HUES64 (cell line): Measurements from ENCODE around the gene EPS8.

Source experiments
- H3K27ac ChIP-seq: 2 replicates; pipeline ENCODE4 v1.7.0; 2013; ENCODE audit warnings: low read depth, low read length, inconsistent platforms
- H3K27me3 ChIP-seq: 2 replicates; pipeline ENCODE4 v1.6.1; 2013; ENCODE audit warnings: mild to moderate bottlenecking, low read length; ENCODE audit not compliant: insufficient read depth
- H3K36me3 ChIP-seq: 2 replicates; pipeline ENCODE4 v1.6.1; 2013; ENCODE audit warnings: mild to moderate bottlenecking, low read length; ENCODE audit not compliant: insufficient read depth
- H3K4me1 ChIP-seq: 2 replicates; pipeline ENCODE4 v1.6.1; 2013; ENCODE audit warnings: mild to moderate bottlenecking, low read length, moderate library complexity; ENCODE audit not compliant: insufficient read depth
- H3K4me3 ChIP-seq: 2 replicates; pipeline ENCODE4 v1.5.1; 2013; ENCODE audit warnings: mild to moderate bottlenecking, low read length, moderate library complexity
- H3K9ac ChIP-seq: 2 replicates; pipeline ENCODE4 v1.6.1; 2013; ENCODE audit warnings: mild to moderate bottlenecking, low read depth, low read length
- H3K9me3 ChIP-seq: 2 replicates; pipeline ENCODE4 v1.6.1; 2013; ENCODE audit warnings: low read depth, low read length; ENCODE audit not compliant: insufficient read depth
- WGBS: fragments of 150-250, 120-280 bp; methylation state at CpG from one replicate; pipeline ENCODE4 v1.1.7; 2013; ENCODE audit warnings: missing lambda C conversion rate; 5-methylcytosine and 5-hydroxymethylcytosine counted together

Gene EPS8

DNA sequence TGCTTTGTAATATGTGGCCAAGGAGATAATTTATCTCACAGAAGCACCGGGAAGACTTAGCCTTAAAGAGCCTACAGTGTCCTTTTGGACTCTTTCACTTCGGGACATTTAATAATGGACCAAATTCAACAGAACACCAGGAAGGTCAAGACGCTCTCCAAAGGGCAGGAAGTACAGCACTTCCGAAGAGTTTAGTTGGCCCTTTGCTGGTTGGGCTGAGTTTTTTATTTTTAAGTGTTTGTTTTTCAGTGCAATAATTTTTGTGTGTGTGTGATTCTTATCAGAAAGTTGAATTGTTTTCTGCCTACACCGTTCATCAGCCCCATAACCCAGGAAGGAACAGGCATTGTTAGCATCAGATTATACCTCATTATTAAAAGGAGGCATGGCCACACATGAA is 193.0 kb downstream of the EPS8 start:
- Histone ChIP-seq H3K27ac (no peak overlapping the region), H3K27me3 (no peaks in the 10 kb centered on the region), H3K9ac (no peak overlapping the region), H3K4me3 (no peak overlapping the region), H3K9me3 (no peaks in the 10 kb centered on the region), H3K4me1 (no peaks in the 10 kb centered on the region; the same call in 1 of the 2 replicates), H3K36me3 (no peaks in the 10 kb centered on the region)
- 96% methylated on average over 5 of the region's 5 CpGs for WGBS

DNA sequence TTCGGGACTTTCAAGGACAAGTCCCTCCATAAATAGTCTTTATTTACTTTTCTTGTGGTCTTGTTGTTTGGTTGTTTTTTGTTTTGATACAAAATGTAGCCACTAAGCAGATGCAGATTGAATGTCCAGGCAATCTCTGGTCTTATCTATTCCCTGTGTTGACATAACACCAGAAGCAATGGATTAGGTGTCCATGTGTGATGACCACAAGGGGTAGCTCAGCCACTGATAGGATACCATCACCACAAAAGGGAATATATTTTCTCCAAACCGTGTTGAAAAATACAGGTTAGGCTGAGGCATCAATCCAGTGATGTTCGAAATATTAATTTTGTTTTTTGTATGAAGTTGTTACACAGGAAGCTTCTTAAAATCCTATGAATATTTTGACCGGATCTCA is 196.3 kb downstream of the EPS8 start:
- Histone ChIP-seq H3K27ac (no peak overlapping the region), H3K9me3 (no peaks in the 10 kb centered on the region), H3K36me3 (no peaks in the 10 kb centered on the region), H3K9ac (no peak overlapping the region), H3K4me1 (no peaks in the 10 kb centered on the region; the same call in 1 of the 2 replicates), H3K27me3 (no peaks in the 10 kb centered on the region), H3K4me3 (no peak overlapping the region)
- 86% methylated on average over 2 of the region's 4 CpGs for WGBS

DNA sequence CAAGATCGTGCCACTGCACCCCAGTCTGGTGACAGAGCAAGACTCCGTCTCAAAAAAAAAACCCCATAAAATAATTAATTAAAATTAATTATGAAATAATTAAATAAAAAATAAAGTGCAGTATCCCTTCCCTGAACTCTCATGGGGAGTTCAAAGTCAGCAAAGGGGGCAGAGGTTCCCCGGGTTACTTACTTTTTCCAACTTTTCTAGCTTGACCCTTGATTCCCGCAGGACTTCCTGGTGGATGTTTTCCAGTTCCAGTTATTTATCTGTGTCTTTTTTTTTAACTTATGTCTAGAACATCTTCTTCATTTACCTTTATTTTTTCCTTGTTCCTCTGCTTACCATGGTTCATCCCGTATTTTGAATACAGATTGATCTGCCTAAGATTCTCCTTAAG is 197.4 kb downstream of the EPS8 start:
- Histone ChIP-seq H3K36me3 (no peaks in the 10 kb centered on the region), H3K4me3 (no peak overlapping the region), H3K27ac (no peak overlapping the region), H3K4me1 (no peaks in the 10 kb centered on the region; the same call in 1 of the 2 replicates), H3K27me3 (no peaks in the 10 kb centered on the region), H3K9me3 (no peaks in the 10 kb centered on the region), H3K9ac (no peak overlapping the region)
- 83% methylated on average over 4 of the region's 5 CpGs for WGBS

DNA sequence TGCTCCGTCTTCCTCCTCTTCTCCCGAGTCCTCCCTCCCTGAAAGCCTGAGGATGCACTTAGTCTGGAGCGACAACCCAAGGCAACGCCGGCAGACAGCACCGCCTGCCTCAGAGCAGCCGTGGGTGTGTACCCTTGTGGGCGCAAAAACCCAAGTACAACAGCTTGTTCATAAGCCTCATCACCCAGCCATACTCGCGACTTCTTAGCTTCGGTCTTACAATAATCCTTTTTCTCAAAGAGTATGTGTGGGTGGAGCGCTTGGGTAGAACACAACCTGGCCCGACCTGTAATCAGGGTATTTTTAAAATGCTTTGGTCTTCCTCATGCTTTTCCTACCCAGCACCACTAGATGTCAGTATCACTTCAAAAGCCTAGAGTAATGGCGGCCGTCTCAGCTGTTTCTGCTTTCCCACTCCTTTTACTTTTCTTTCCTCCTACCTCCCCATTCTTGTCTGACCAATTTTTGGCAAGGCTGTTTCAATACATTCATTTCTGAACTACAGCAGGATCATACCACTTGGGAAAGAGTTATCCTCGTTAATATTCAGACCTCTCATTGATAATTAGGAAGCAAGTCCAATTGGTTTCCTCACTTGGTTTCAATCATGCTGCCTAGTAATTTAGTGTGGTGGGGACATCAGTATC is 198.9 kb downstream of the EPS8 start:
- H3K9me3 ChIP-seq: no peaks in the 10 kb centered on the region
- peak overlapping the region; percentile 51 for H3K4me3 ChIP-seq
- WGBS: 38% methylated on average over 14 of the region's 16 CpGs
- H3K27me3 ChIP-seq: no peaks in the 10 kb centered on the region
- H3K27ac ChIP-seq: no peak overlapping the region
- H3K36me3 ChIP-seq: no peaks in the 10 kb centered on the region
- H3K9ac ChIP-seq: peak overlapping the region; percentile 45
- H3K4me1 ChIP-seq: no peaks in the 10 kb centered on the region; the same call in 1 of the 2 replicates

DNA sequence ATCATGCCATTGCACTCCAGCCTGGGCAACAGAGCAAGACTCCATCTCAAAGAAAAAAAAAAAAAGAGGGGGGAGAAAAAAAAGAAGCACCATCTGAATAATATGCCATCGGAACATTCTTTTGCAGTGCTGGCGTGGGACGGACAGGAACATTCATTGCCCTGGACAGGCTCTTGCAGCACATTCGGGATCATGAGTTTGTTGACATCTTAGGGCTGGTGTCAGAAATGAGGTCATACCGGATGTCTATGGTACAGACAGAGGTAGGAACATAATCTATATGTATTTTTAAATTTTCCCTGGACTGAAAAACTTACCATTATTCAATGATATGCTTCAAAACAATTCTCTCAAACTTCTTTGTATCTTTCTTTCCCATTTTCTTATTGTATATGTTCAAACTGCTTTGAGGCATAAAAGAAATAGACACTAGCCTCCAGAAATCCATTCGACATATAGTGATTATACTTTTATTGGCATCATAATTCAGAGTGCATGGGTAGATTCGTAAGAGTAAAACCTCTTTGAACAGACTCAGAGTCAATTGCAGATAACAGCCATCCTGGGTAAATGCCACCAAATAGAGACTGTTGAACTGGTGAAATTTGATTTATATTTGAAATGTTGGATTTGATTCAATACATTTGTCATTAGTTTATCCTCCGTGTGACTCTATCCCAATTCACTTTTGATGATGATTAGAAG is 199.7 kb downstream of the EPS8 start:
- H3K4me1 ChIP-seq: peaks cover 4% of the 10 kb centered on the region; the same call in 1 of the 2 replicates
- no peaks in the 10 kb centered on the region for H3K9me3 ChIP-seq
- H3K27ac ChIP-seq: no peak overlapping the region
- H3K36me3 ChIP-seq: no peaks in the 10 kb centered on the region
- no peak overlapping the region for H3K4me3 ChIP-seq
- WGBS: over 99% methylated on average over 5 of the region's 8 CpGs
- no peak overlapping the region for H3K9ac ChIP-seq
- no peaks in the 10 kb centered on the region for H3K27me3 ChIP-seq

DNA sequence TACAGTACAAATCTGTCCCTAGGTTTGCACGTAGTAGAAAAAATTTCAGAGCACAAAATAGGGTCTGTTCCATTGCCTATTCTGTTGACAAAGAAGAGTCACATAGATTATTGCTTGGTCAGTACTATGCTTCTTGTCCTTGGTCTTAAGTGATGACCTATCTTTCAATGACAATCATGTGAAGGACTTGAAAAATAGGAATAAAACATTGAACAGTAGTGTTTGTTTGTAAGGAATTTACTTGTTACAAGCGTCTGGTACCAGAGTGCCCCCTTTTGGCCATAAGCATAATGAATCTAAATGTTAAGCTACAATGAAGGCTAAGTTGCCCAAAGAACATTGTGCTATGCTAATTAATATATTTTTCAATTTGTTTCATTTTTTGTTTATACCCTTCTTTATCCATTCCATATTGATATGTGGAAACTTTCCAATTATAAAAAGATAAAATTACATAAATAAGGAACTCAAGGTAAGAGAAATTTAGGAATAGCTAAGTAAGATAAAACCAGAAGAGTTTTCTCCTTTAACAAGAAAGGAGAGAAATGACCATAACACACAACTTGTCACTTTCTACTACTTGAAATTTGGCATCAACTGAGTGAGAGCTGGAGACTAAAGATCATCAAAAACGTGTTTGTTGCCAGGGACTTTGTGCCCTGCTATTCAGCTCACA is 204.7 kb downstream of the EPS8 start:
- WGBS: 42% methylated on average over 3 of the region's 3 CpGs
- no peak overlapping the region for H3K27ac ChIP-seq

DNA sequence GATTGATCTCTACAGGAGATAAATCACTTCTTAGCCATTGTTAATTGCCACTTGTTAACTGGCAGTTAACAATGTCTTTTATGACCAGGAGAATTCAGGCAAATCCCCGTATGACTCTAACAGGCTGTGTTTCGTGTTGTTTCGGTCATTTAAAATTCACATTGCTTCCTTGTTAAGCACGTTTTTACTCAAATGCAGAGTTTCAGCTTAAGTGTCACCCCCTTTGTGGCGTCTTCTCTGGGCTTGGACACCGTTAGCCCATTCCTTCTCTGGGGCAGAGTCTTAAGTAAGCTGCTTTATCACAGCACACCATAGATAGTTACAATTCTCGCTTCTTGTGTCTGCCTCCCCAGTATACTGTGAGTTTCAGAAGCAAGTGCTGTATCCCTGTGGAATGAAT is 205.4 kb downstream of the EPS8 start:
- no peak overlapping the region for H3K9ac ChIP-seq
- peaks cover 9% of the 10 kb centered on the region; the same call in 1 of the 2 replicates for H3K4me1 ChIP-seq
- H3K27ac ChIP-seq: no peak overlapping the region
- WGBS: 49% methylated on average over 6 of the region's 7 CpGs
- H3K27me3 ChIP-seq: no peaks in the 10 kb centered on the region
- no peak overlapping the region for H3K4me3 ChIP-seq
- no peaks in the 10 kb centered on the region for H3K36me3 ChIP-seq
- H3K9me3 ChIP-seq: 0 out of 2 replicates have a peak, but pooled peaks cover 4% of the 10 kb centered on the region

More for the DNA sequence above, 204.7 kb downstream of the EPS8 start:
- Histone ChIP-seq H3K9ac (no peak overlapping the region), H3K4me1 (peaks cover 9% of the 10 kb centered on the region; the same call in 1 of the 2 replicates), H3K27me3 (no peaks in the 10 kb centered on the region), H3K4me3 (no peak overlapping the region), H3K9me3 (0 out of 2 replicates have a peak, but pooled peaks cover 4% of the 10 kb centered on the region), H3K36me3 (no peaks in the 10 kb centered on the region)

DNA sequence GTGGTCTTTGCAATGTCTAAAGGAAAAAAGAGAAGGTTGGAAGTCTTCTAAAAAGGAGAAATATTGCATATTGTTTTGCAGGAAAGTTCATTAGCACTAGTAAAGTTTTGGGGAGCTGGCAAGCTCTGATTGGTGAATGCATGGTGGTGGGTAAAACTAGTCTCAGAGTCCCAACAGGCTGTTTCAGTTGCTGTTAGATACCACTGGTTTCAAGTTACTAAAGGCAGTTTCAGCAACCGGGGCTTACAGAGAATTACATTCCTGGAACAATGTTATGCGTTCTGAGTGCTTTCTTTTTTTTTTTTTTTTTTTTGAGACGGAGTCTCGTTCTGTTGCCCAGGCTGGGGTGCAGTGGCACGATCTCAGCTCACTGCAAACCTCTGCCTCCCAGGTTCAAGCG is 208.2 kb downstream of the EPS8 start:
- Histone ChIP-seq H3K4me3 (no peak overlapping the region), H3K27ac (no peak overlapping the region), H3K4me1 (peaks cover 9% of the 10 kb centered on the region; the same call in 1 of the 2 replicates), H3K27me3 (no peaks in the 10 kb centered on the region), H3K36me3 (no peaks in the 10 kb centered on the region), H3K9ac (no peak overlapping the region), H3K9me3 (0 out of 2 replicates have a peak, but pooled peaks cover 4% of the 10 kb centered on the region)
- 83% methylated on average over 6 of the region's 6 CpGs for WGBS

DNA sequence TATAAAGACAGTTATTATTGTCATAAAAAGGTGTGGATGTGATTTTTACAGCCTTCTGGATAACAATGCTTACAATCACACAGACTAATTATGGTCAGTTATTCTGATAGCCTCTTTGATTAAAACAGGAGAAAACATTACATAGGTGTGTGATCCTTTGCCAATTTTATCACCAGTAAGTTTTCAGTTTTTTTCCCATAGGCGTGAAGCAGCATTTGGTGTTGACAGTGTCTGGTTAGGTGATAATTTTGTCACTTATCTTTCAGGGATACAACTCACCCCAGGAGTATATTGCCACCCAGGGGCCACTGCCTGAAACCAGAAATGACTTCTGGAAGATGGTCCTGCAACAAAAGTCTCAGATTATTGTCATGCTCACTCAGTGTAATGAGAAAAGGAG is 208.8 kb downstream of the EPS8 start:
- Histone ChIP-seq H3K27ac (no peak overlapping the region), H3K27me3 (no peaks in the 10 kb centered on the region), H3K9me3 (0 out of 2 replicates have a peak, but pooled peaks cover 4% of the 10 kb centered on the region), H3K9ac (no peak overlapping the region), H3K36me3 (no peaks in the 10 kb centered on the region), H3K4me3 (no peak overlapping the region), H3K4me1 (peaks cover 9% of the 10 kb centered on the region; the same call in 1 of the 2 replicates)
- 100% methylated on average over 1 of the region's 1 CpG for WGBS

DNA sequence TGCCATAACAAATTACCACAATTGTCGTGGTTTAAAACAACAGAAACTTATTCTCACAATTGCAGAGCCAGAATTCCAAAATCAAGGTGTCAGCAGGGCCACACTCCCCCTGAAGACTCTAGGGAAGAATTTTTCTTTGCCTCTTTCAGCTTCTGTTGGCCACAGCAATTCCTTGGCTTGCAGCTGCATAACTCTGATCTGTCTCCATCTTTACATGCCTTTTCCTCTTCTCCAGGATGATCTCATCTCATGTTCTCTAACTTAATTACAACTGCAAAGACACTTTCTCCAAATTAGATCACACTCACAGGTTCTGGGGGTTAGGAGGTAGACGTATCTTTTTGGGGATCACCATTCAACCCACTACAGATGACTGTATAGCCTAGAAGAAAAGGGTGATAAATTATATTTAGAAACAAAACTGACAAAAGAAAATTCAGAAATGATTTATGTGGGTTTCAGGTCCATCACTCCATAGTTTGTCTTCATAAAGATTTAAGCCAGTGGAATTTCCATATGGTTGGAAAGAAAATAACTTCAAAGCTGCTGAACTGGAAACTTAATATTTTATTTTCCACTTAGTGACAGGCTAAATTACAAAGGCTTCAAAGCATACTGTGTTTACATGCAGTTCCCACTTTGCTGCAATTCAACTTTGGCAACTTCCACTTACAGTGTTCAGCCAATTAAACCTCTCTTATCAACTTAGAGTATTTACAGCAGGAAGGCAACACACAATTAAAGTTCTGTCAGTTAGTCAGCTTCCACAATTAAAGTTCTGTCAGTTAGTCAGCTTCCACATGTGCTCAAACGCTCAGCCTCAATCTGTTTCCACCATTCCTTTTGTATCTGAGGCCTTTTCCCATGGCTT is 213.3 kb downstream of the EPS8 start:
- Histone ChIP-seq H3K36me3 (no peaks in the 10 kb centered on the region), H3K4me1 (no peaks in the 10 kb centered on the region), H3K27ac (no peak overlapping the region), H3K4me3 (no peak overlapping the region), H3K9me3 (no peaks in the 10 kb centered on the region), H3K9ac (no peak overlapping the region), H3K27me3 (no peaks in the 10 kb centered on the region)
- 82% methylated on average over 2 of the region's 3 CpGs for WGBS
